GM19372 (cell line): ENCODE results near the gene EXOC1L.

Experiments used
- ATAC-seq: cut with Tn5 transposase; IDR thresholded peaks from one replicate; pipeline ENCODE4 v1.9.1; 2021; ENCODE audit warnings: mild to moderate bottlenecking, low read depth, moderate library complexity; ENCODE audit not compliant: unreplicated experiment

Gene EXOC1L

GRCh38 chr4:55819634-55820033 is at the start of gene EXOC1L:
EXOC1L (plus strand) TSS chr4:55819790; CDS start chr4:55820027, 237 bp downstream.
- ATAC-seq = no peak

GRCh38 chr4:55770662-55771061 is 48.9 kb upstream of the EXOC1L start:
- ATAC-seq = no peak

- no peak for ATAC-seq
Observed at GRCh38 chr4:55781341-55781740, 38.2 kb upstream of the EXOC1L start.

GRCh38 chr4:55781812-55782211 is 37.8 kb upstream of the EXOC1L start:
- no peak for ATAC-seq

- ATAC-seq = no peak
Observed at GRCh38 chr4:55783584-55783983, 36.0 kb upstream of the EXOC1L start.

- no peak for ATAC-seq
Observed at GRCh38 chr4:55784747-55785146, 34.8 kb upstream of the EXOC1L start.

GRCh38 chr4:55791666-55792065 is 27.9 kb upstream of the EXOC1L start:
- ATAC-seq = no peak

- ATAC-seq = no peak
Observed at GRCh38 chr4:55793479-55793878, 26.1 kb upstream of the EXOC1L start.

- ATAC-seq = no peak
Observed at GRCh38 chr4:55794053-55794452, 25.5 kb upstream of the EXOC1L start.

- ATAC-seq = no peak
Observed at GRCh38 chr4:55795341-55795740, 24.2 kb upstream of the EXOC1L start.

GRCh38 chr4:55801498-55801897 is 18.1 kb upstream of the EXOC1L start:
- ATAC-seq = no peak

- ATAC-seq = no peak
Observed at GRCh38 chr4:55807556-55807955, 12.0 kb upstream of the EXOC1L start.

- no peak for ATAC-seq
Observed at GRCh38 chr4:55808186-55808585, 11.4 kb upstream of the EXOC1L start.

- ATAC-seq = no peak
Observed at GRCh38 chr4:55808632-55809031, 11.0 kb upstream of the EXOC1L start.

GRCh38 chr4:55817691-55818090 is 1.9 kb upstream of the EXOC1L start:
- no peak for ATAC-seq

GRCh38 chr4:55820279-55820678 is 689 bp downstream of the EXOC1L start:
- no peak for ATAC-seq

- ATAC-seq = no peak
Observed at GRCh38 chr4:55822329-55822728, 2.7 kb downstream of the EXOC1L start.

GRCh38 chr4:55824865-55825264 is 5.3 kb downstream of the EXOC1L start:
- no peak for ATAC-seq

- no peak for ATAC-seq
Observed at GRCh38 chr4:55826986-55827385, 7.4 kb downstream of the EXOC1L start.

- ATAC-seq = no peak
Observed at GRCh38 chr4:55827582-55827981, 8.0 kb downstream of the EXOC1L start.

- no peak for ATAC-seq
Observed at GRCh38 chr4:55830048-55830447, 10.5 kb downstream of the EXOC1L start.

- ATAC-seq = no peak
Observed at GRCh38 chr4:55830716-55831115, 11.1 kb downstream of the EXOC1L start.

- ATAC-seq = no peak
Observed at GRCh38 chr4:55834086-55834795, 14.7 kb downstream of the EXOC1L start.
